ENCODE data around the gene CNDP1. TPM values are rescaled to one million over a fixed set of nuclear protein-coding genes. Genes with fewer than 3 reads are reported as not detected.

Gene CNDP1
- polyA plus RNA-seq (2012; ENCODE audit: low read depth, missing spikeins) = not detected

GRCh38 chr18:74534150-74534969 lies at the start of gene CNDP1:
CNDP1 (plus strand) TSS chr18:74534500; CDS start chr18:74534668, 168 bp downstream.
- FAIRE-seq (no peak), DNase-seq (ENCODE audit: insufficient read length, low spot score) (no peak)
- no peak for TF ChIP-seq POU2F2 (IDR thresholded peaks at IDR 0.05; ENCODE audit: low read depth, low read length)
- TF ChIP-seq POLR2A (IDR thresholded peaks at IDR 0.05; ENCODE audit: low read depth, low read length) = no peak
- TF ChIP-seq POLR2AphosphoS5 (IDR thresholded peaks at IDR 0.05; ENCODE audit: low read depth, low read length) = no peak
- no peak for TF ChIP-seq PAX5 (IDR thresholded peaks at IDR 0.05; ENCODE audit: insufficient read depth, low read length, severe bottlenecking)
- no peak for TF ChIP-seq SPI1 (IDR thresholded peaks at IDR 0.05; ENCODE audit: low read depth, low read length)
- no peak for TF ChIP-seq TAF1 (IDR thresholded peaks at IDR 0.05; ENCODE audit: low read depth, low read length)

- no peak for TF ChIP-seq SPI1 (IDR thresholded peaks at IDR 0.05; ENCODE audit: low read depth, low read length)
- TF ChIP-seq POU2F2 (IDR thresholded peaks at IDR 0.05; ENCODE audit: low read depth, low read length) = no peak
- no peak for TF ChIP-seq PAX5 (IDR thresholded peaks at IDR 0.05; ENCODE audit: insufficient read depth, low read length, severe bottlenecking)
- no peak for TF ChIP-seq POLR2A (IDR thresholded peaks at IDR 0.05; ENCODE audit: low read depth, low read length)
- no peak for TF ChIP-seq TAF1 (IDR thresholded peaks at IDR 0.05; ENCODE audit: low read depth, low read length)
- TF ChIP-seq POLR2AphosphoS5 (IDR thresholded peaks at IDR 0.05; ENCODE audit: low read depth, low read length) = no peak
- DNase-seq (ENCODE audit: insufficient read length, low spot score) = no peak
- FAIRE-seq = no peak
Observed at GRCh38 chr18:74486119-74486849, 48.0 kb upstream of the CNDP1 start.

GRCh38 chr18:74488354-74488753 lies 45.9 kb upstream of the CNDP1 start:
- FAIRE-seq (no peak), DNase-seq (ENCODE audit: insufficient read length, low spot score) (no peak)

GRCh38 chr18:74488864-74489263 lies 45.4 kb upstream of the CNDP1 start:
- DNase-seq (ENCODE audit: insufficient read length, low spot score) (no peak), FAIRE-seq (no peak)
- TF ChIP-seq SPI1 (IDR thresholded peaks at IDR 0.05; ENCODE audit: low read depth, low read length) = no peak
- TF ChIP-seq POLR2AphosphoS5 (IDR thresholded peaks at IDR 0.05; ENCODE audit: low read depth, low read length) = no peak
- TF ChIP-seq PAX5 (IDR thresholded peaks at IDR 0.05; ENCODE audit: insufficient read depth, low read length, severe bottlenecking) = no peak
- TF ChIP-seq POU2F2 (IDR thresholded peaks at IDR 0.05; ENCODE audit: low read depth, low read length) = no peak
- TF ChIP-seq TAF1 (IDR thresholded peaks at IDR 0.05; ENCODE audit: low read depth, low read length) = no peak
- TF ChIP-seq POLR2A (IDR thresholded peaks at IDR 0.05; ENCODE audit: low read depth, low read length) = no peak

More at GRCh38 chr18:74488354-74488753, 45.9 kb upstream of the CNDP1 start:
- TF ChIP-seq SPI1 (IDR thresholded peaks at IDR 0.05; ENCODE audit: low read depth, low read length) = no peak
- no peak for TF ChIP-seq PAX5 (IDR thresholded peaks at IDR 0.05; ENCODE audit: insufficient read depth, low read length, severe bottlenecking)
- TF ChIP-seq TAF1 (IDR thresholded peaks at IDR 0.05; ENCODE audit: low read depth, low read length) = no peak
- no peak for TF ChIP-seq POLR2A (IDR thresholded peaks at IDR 0.05; ENCODE audit: low read depth, low read length)
- TF ChIP-seq POLR2AphosphoS5 (IDR thresholded peaks at IDR 0.05; ENCODE audit: low read depth, low read length) = no peak
- TF ChIP-seq POU2F2 (IDR thresholded peaks at IDR 0.05; ENCODE audit: low read depth, low read length) = no peak

GRCh38 chr18:74489676-74490075 lies 44.6 kb upstream of the CNDP1 start:
- DNase-seq (ENCODE audit: insufficient read length, low spot score) (no peak), FAIRE-seq (no peak)
- no peak for TF ChIP-seq POLR2A (IDR thresholded peaks at IDR 0.05; ENCODE audit: low read depth, low read length)
- no peak for TF ChIP-seq POLR2AphosphoS5 (IDR thresholded peaks at IDR 0.05; ENCODE audit: low read depth, low read length)
- TF ChIP-seq POU2F2 (IDR thresholded peaks at IDR 0.05; ENCODE audit: low read depth, low read length) = no peak
- TF ChIP-seq TAF1 (IDR thresholded peaks at IDR 0.05; ENCODE audit: low read depth, low read length) = no peak

- DNase-seq (ENCODE audit: insufficient read length, low spot score) (no peak), FAIRE-seq (no peak)
- TF ChIP-seq PAX5 (IDR thresholded peaks at IDR 0.05; ENCODE audit: insufficient read depth, low read length, severe bottlenecking) = no peak
- no peak for TF ChIP-seq POLR2AphosphoS5 (IDR thresholded peaks at IDR 0.05; ENCODE audit: low read depth, low read length)
- no peak for TF ChIP-seq TAF1 (IDR thresholded peaks at IDR 0.05; ENCODE audit: low read depth, low read length)
- no peak for TF ChIP-seq POLR2A (IDR thresholded peaks at IDR 0.05; ENCODE audit: low read depth, low read length)
- TF ChIP-seq POU2F2 (IDR thresholded peaks at IDR 0.05; ENCODE audit: low read depth, low read length) = no peak
- TF ChIP-seq SPI1 (IDR thresholded peaks at IDR 0.05; ENCODE audit: low read depth, low read length) = no peak
Observed at GRCh38 chr18:74492259-74492658, 42.0 kb upstream of the CNDP1 start.

GRCh38 chr18:74493689-74494088 lies 40.6 kb upstream of the CNDP1 start:
- DNase-seq (ENCODE audit: insufficient read length, low spot score) = no peak
- peak; percentile 85 for FAIRE-seq
- no peak for TF ChIP-seq POLR2AphosphoS5 (IDR thresholded peaks at IDR 0.05; ENCODE audit: low read depth, low read length)

GRCh38 chr18:74494514-74494913 lies 39.8 kb upstream of the CNDP1 start:
- no peak for TF ChIP-seq SPI1 (IDR thresholded peaks at IDR 0.05; ENCODE audit: low read depth, low read length)
- no peak for TF ChIP-seq TAF1 (IDR thresholded peaks at IDR 0.05; ENCODE audit: low read depth, low read length)
- no peak for TF ChIP-seq POLR2AphosphoS5 (IDR thresholded peaks at IDR 0.05; ENCODE audit: low read depth, low read length)
- no peak for TF ChIP-seq POU2F2 (IDR thresholded peaks at IDR 0.05; ENCODE audit: low read depth, low read length)
- TF ChIP-seq POLR2A (IDR thresholded peaks at IDR 0.05; ENCODE audit: low read depth, low read length) = no peak
- TF ChIP-seq PAX5 (IDR thresholded peaks at IDR 0.05; ENCODE audit: insufficient read depth, low read length, severe bottlenecking) = no peak
- no peak for FAIRE-seq

More at GRCh38 chr18:74494514-74494913, 39.8 kb upstream of the CNDP1 start:
- no peak for DNase-seq (ENCODE audit: insufficient read length, low spot score)
